ENCODE results near the gene MTRF1.

MTRF1 gene

DNA sequence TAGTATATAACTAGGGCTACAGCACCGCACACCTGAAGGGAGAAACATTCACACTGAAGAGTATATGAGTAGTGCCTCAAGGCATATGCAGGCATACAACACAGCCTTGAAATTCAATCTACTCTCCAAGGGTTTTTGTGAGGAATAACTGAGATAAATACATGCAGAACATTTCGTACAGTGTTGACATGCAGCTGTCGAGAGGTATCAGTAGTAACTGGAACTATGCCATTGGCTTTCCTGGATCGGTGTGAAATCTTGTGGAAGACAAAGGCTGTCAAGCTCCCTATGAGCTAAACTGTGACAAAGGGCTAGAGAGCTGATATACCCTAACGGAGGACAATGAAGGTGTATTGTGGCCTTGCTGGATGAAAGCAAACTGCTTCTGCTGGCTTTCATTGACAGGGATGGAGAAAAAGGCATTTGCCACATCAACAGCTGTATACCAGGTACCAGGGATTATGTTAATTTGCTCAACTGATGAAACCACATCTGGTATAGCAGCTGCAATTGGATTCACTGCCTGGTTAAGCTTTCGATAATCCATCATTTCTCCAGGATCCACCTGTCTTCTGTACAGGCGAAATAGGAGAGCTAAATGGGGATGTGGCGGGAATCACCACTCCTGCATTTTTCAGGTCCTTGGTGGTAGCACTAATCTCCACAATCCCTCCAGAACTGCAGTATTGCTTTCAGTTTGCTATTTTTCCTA, 16.3 kb downstream of the MTRF1 start:
- no peak overlapping the region for H3K4me2 ChIP-seq (ENCODE audit: insufficient read depth, low read length)
- H3K9ac ChIP-seq (ENCODE audit: low read depth, low read length): no peak overlapping the region
- H3K27me3 ChIP-seq (ENCODE audit: insufficient read depth, low read length, poor library complexity): no peaks in the 10 kb centered on the region
- no peaks in the 10 kb centered on the region for H3K79me2 ChIP-seq (ENCODE audit: insufficient read depth, low read length)
- no peaks in the 10 kb centered on the region for H3K4me1 ChIP-seq (ENCODE audit: insufficient read depth, low read length)
- no peak overlapping the region for H3K4me3 ChIP-seq (ENCODE audit: low read depth in 1 of 2, low read length in 2 of 2)
- H2AFZ ChIP-seq (ENCODE audit: low read depth, low read length): no peak overlapping the region
- DNase-seq: no peak
- H3K27ac ChIP-seq (ENCODE audit: low read length): no peak overlapping the region
- no peak for TF ChIP-seq CTCF (IDR thresholded peaks at IDR 0.05; ENCODE audit: borderline replicate concordance, extremely low read depth, low read length, poor library complexity, severe bottlenecking)
- TF ChIP-seq EZH2 (IDR thresholded peaks at IDR 0.05; ENCODE audit: borderline replicate concordance, low read depth, low read length, severe bottlenecking): no peak
- H4K20me1 ChIP-seq (ENCODE audit: insufficient read depth, low read length): no peaks in the 10 kb centered on the region
- H3K36me3 ChIP-seq (ENCODE audit: insufficient read depth, low read length): peaks cover 32% of the 10 kb centered on the region; the same call in 1 of the 2 replicates
- ATAC-seq (ENCODE audit: insufficient read depth, low read depth): no peak
- H3K9me3 ChIP-seq (ENCODE audit: insufficient read depth, low read length, severe bottlenecking): no peaks in the 10 kb centered on the region

- DNase-seq (no peak), ATAC-seq (ENCODE audit: insufficient read depth, low read depth) (no peak)
- H3K79me2 ChIP-seq (ENCODE audit: insufficient read depth, low read length): no peaks in the 10 kb centered on the region
- H3K36me3 ChIP-seq (ENCODE audit: insufficient read depth, low read length): peaks cover 21% of the 10 kb centered on the region; the same call in 1 of the 2 replicates
- H3K4me1 ChIP-seq (ENCODE audit: insufficient read depth, low read length): no peaks in the 10 kb centered on the region
- no peak overlapping the region for H3K4me2 ChIP-seq (ENCODE audit: insufficient read depth, low read length)
- H2AFZ ChIP-seq (ENCODE audit: low read depth, low read length): no peak overlapping the region
- H3K4me3 ChIP-seq (ENCODE audit: low read depth in 1 of 2, low read length in 2 of 2): no peak overlapping the region
- no peaks in the 10 kb centered on the region for H3K27me3 ChIP-seq (ENCODE audit: insufficient read depth, low read length, poor library complexity)
- no peaks in the 10 kb centered on the region for H3K9me3 ChIP-seq (ENCODE audit: insufficient read depth, low read length, severe bottlenecking)
- no peak overlapping the region for H3K27ac ChIP-seq (ENCODE audit: low read length)
- H3K9ac ChIP-seq (ENCODE audit: low read depth, low read length): no peak overlapping the region
- no peaks in the 10 kb centered on the region for H4K20me1 ChIP-seq (ENCODE audit: insufficient read depth, low read length)
- TF ChIP-seq CTCF (IDR thresholded peaks at IDR 0.05; ENCODE audit: borderline replicate concordance, extremely low read depth, low read length, poor library complexity, severe bottlenecking): no peak
- no peak for TF ChIP-seq EZH2 (IDR thresholded peaks at IDR 0.05; ENCODE audit: borderline replicate concordance, low read depth, low read length, severe bottlenecking)
These were observed 18.8 kb downstream of the MTRF1 start for GRCh38 chr13:41244556-41244955.

- ATAC-seq (ENCODE audit: insufficient read depth, low read depth) (no peak), DNase-seq (no peak)
- Histone ChIP-seq H3K27me3 (ENCODE audit: insufficient read depth, low read length, poor library complexity) (no peaks in the 10 kb centered on the region), H2AFZ (ENCODE audit: low read depth, low read length) (no peak overlapping the region), H3K27ac (ENCODE audit: low read length) (no peak overlapping the region), H3K36me3 (ENCODE audit: insufficient read depth, low read length) (peaks cover 18% of the 10 kb centered on the region; the same call in 1 of the 2 replicates), H3K79me2 (ENCODE audit: insufficient read depth, low read length) (no peaks in the 10 kb centered on the region), H3K4me3 (ENCODE audit: low read depth in 1 of 2, low read length in 2 of 2) (no peak overlapping the region), H3K9ac (ENCODE audit: low read depth, low read length) (no peak overlapping the region), H4K20me1 (ENCODE audit: insufficient read depth, low read length) (no peaks in the 10 kb centered on the region), H3K9me3 (ENCODE audit: insufficient read depth, low read length, severe bottlenecking) (no peaks in the 10 kb centered on the region), H3K4me1 (ENCODE audit: insufficient read depth, low read length) (no peaks in the 10 kb centered on the region), H3K4me2 (ENCODE audit: insufficient read depth, low read length) (no peak overlapping the region)
- TF ChIP-seq CTCF (IDR thresholded peaks at IDR 0.05; ENCODE audit: borderline replicate concordance, extremely low read depth, low read length, poor library complexity, severe bottlenecking) (no peak), EZH2 (IDR thresholded peaks at IDR 0.05; ENCODE audit: borderline replicate concordance, low read depth, low read length, severe bottlenecking) (no peak)
These were observed 21.8 kb downstream of the MTRF1 start for GRCh38 chr13:41241626-41242025.
